Right renal cortex interstitium (tissue), 3 donors: ENCODE measurements around the gene ANK2. TPM values are rescaled to one million over a fixed set of nuclear protein-coding genes. Genes with fewer than 3 reads are reported as not detected.

ENCODE experiments used
- DNase-seq, 3 donors: peaks; one replicate each; pipeline ENCODE4 v3.0.0-alpha.2; 2013; ENCODE audit warnings: low read depth in 3 of 3, low spot score in 2 of 3
- polyA plus RNA-seq, 3 donors: library from polyadenylated mRNA; unstranded; fragments of 120-200 nt; gene quantifications; one replicate each; pipeline ENCODE4 v1.2.1, GENCODE V29; 2013; ENCODE audit not compliant: insufficient read length in 3 of 3

The ANK2 gene
- polyA plus RNA-seq, 3 donors: 60.8 to 77.1 (median 69.2) TPM

- no peak for DNase-seq
Observed at GRCh38 chr4:113423631-113424030, 374.2 kb downstream of the ANK2 start.

DNA sequence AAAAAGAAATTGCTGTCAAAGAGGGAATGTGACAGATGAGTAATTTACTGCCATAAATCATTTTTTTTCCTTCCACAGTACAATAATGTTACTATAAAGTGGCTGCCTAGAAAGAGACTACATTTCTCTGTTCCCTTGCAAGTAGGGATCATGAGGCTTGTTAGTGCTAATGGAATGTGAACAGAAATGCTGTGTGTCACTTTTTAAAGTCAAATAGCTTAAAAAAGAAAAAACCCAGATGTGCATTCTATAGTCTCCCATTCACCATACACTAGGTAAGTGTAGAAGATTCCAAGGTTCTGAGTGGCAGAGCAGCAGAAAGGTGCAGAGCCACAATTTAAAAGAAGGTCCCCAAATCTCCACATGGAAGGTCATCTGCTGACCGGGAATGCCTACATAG is 383.7 kb downstream of the ANK2 start:
- DNase-seq: no peak
